ENCODE data around the gene TRAIP.

GRCh38 chr3:49896345-49896744 lies 40.0 kb upstream of the TRAIP start:
- TF ChIP-seq POLR2A (IDR thresholded peaks at IDR 0.05) (no peak), CTCF (IDR thresholded peaks at IDR 0.05) (no peak), POLR2AphosphoS5 (IDR thresholded peaks at IDR 0.05; ENCODE audit: insufficient read depth in 1 of 2, low read depth in 1 of 2) (no peak)

Measured in vagina (tissue), 2 donors.